ENCODE data around the gene PBX3.

- TF ChIP-seq ZNF23 (CRISPR knock-in tag; IDR thresholded peaks at IDR 0.05) (no peak), NCOA1 (IDR thresholded peaks at IDR 0.05; ENCODE audit: low read depth) (no peak), ZNF311 (CRISPR knock-in tag; IDR thresholded peaks at IDR 0.05) (no peak)
These were observed 239.8 kb downstream of the PBX3 start for GRCh38 chr9:125986966-125987365.
